ENCODE results near the gene POMC. TPM values are rescaled to one million over a fixed set of nuclear protein-coding genes. Genes with fewer than 3 reads are reported as not detected.

POMC gene
- total and polyA plus RNA-seq, 2 of the 8 experiments (the other 6 are each of a cell fraction or from before 2014, with no cell fraction given) = 1.7 to 4.7 TPM

DNA sequence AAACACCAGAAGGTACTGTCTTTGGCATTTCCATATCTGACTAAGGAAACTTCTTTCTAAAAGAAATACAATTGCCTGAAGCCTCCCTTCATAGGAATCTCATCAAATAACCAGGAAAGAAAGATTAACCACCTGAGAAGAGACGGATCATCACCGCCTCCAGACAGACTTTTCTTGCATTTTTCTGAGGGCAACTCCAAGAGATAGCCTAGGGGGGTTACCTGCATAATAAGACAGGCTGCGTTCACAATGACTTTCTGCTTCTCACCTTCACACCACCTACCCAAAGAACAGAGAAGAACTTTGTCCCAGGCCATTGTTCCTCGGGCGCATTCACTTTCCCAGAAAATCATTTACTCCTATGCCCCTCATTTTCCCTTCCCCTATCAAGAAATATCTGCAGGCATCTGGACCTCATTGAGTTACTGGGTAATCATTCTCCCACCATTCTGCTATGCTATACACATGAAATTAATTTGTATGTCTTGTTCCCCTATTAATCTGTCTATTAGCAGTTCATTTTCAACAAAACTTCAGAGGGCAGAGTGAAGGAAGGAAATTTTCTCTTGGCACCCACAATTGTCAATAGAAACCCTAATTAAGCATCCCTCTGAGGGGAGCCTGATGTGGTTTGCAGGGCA lies 8.3 kb upstream of the POMC start:
- H3K79me1 ChIP-seq (ENCODE audit: low read depth, low read length) = no peaks in the 10 kb centered on the region
- no peak overlapping the region for H2BK5ac ChIP-seq (ENCODE audit: low read depth, low read length)
- no peak overlapping the region for H3K4ac ChIP-seq (replicated peaks; ENCODE audit: insufficient read length, low read depth, low read length)
- no peak for FAIRE-seq
- H4K5ac ChIP-seq (ENCODE audit: insufficient read length, low read depth, low read length) = no peak overlapping the region
- peaks cover 0 to 4% (median 0%) of the 10 kb centered on the region in 4 experiments; a peak in 1 of 7 replicates for H3K4me1 ChIP-seq (replicated peaks in 1 of 4; ENCODE audit: control insufficient read depth in 3 of 4, insufficient read depth in 4 of 4, low read length in 3 of 4)
- peaks cover 2% of the 10 kb centered on the region; the same call in 1 of the 2 replicates for H3K23me2 ChIP-seq (ENCODE audit: low read depth, low read length)
- H3K18ac ChIP-seq (ENCODE audit: extremely low read depth, low read length) = no peak overlapping the region
- H3K27ac ChIP-seq (ENCODE audit: low read depth, low read length) = no peak overlapping the region
- H2AFZ ChIP-seq (ENCODE audit: low read length) = no peak overlapping the region
- H3K56ac ChIP-seq (replicated peaks; ENCODE audit: insufficient read length, low read depth, low read length) = no peak overlapping the region
- ChIA-PET CTCF (ENCODE audit: partially characterized antibody) (interaction anchor here (0.9 to 1.0 kb wide), 2 partner anchors 10 to 52 kb away, joined by 3 to 4 read pairs; no protein-coding TSS in a partner anchor), POLR2A (ENCODE audit: partially characterized antibody) (no interaction called here)
- 69% methylated on average over 5 of the region's 5 CpGs; no CpG with 5 or more reads in 1 of the 2 experiments for WGBS, 2 experiments (ENCODE audit: extremely low coverage in 1 of 2, insufficient coverage in 1 of 2, insufficient read length in 1 of 2, insufficient replicate concordance in 2 of 2, low coverage in 1 of 2, low lambda C conversion rate in 2 of 2, missing lambda C conversion rate in 1 of 2)
- H3K9ac ChIP-seq (replicated peaks in 1 of 4; ENCODE audit: extremely low read depth in 1 of 4, low read depth in 3 of 4, low read length in 3 of 4) = no peak overlapping the region
- H3K4me3 ChIP-seq (ENCODE audit: extremely low read depth in 1 of 4, insufficient read depth in 2 of 4, low read depth in 3 of 4, low read length in 4 of 4) = no peak overlapping the region
- no peak overlapping the region for H2BK12ac ChIP-seq (ENCODE audit: low read depth, low read length)
- H3K23ac ChIP-seq (ENCODE audit: insufficient read length) = no peak overlapping the region
- H2BK15ac ChIP-seq (ENCODE audit: low read length) = no peak overlapping the region
- H4K8ac ChIP-seq (ENCODE audit: extremely low read depth, insufficient read depth, low read length) = no peak overlapping the region
- TF ChIP-seq RAD21 (IDR thresholded peaks at IDR 0.05 in 1 of 2, conservative IDR thresholded peaks at IDR 0.05 in 1 of 2; ENCODE audit: low read depth in 2 of 2, low read length in 2 of 2) (no peak), POU5F1 (IDR thresholded peaks at IDR 0.05; ENCODE audit: low read depth, low read length) (no peak), SP1 (IDR thresholded peaks at IDR 0.05; ENCODE audit: low read depth, low read length) (no peak), SRF (IDR thresholded peaks at IDR 0.05; ENCODE audit: low read depth, low read length) (no peak), CBX8 (IDR thresholded peaks at IDR 0.05; ENCODE audit: borderline replicate concordance, low read depth, low read length) (no peak), NRF1 (IDR thresholded peaks at IDR 0.05; ENCODE audit: low read depth, low read length) (no peak), ASH2L (IDR thresholded peaks at IDR 0.05; ENCODE audit: low read length) (no peak)
- 0 out of 7 replicates have a peak, but pooled peaks cover 0 to 2% (median 0%) of the 10 kb centered on the region in 4 experiments for H3K27me3 ChIP-seq (replicated peaks in 1 of 4; ENCODE audit: control insufficient read depth in 3 of 4, extremely low read depth in 1 of 4, insufficient read depth in 3 of 4, low read length in 3 of 4)
- DNase-seq (ENCODE audit: low read depth in 1 of 2, low spot score in 2 of 2) = no peak
- no peak overlapping the region for H2AK5ac ChIP-seq (ENCODE audit: low read depth, low read length)
- H3K36me3 ChIP-seq (ENCODE audit: control insufficient read depth in 2 of 4, insufficient read depth in 4 of 4, low read length in 3 of 4) = no peaks in the 10 kb centered on the region
- no peak overlapping the region for H2BK20ac ChIP-seq (ENCODE audit: low read length)
- no peak overlapping the region for H3K4me2 ChIP-seq (ENCODE audit: insufficient read depth in 1 of 2, low read depth in 2 of 2, low read length in 2 of 2)
- H3K79me2 ChIP-seq (ENCODE audit: control insufficient read depth in 1 of 2, insufficient read depth in 2 of 2, low read length in 2 of 2) = no peaks in the 10 kb centered on the region
- no peaks in the 10 kb centered on the region for H3K9me3 ChIP-seq (ENCODE audit: insufficient read depth in 2 of 2, low read depth in 1 of 2, low read length in 1 of 2)
- no peaks in the 10 kb centered on the region for H4K20me1 ChIP-seq (replicated peaks in 1 of 2; ENCODE audit: control insufficient read depth in 1 of 2, insufficient read depth in 2 of 2, low read length in 2 of 2)
- no peak overlapping the region for H3K14ac ChIP-seq (ENCODE audit: insufficient read length)
- H2BK120ac ChIP-seq (replicated peaks; ENCODE audit: low read depth, low read length) = no peak overlapping the region
- no peak overlapping the region for H4K91ac ChIP-seq (replicated peaks; ENCODE audit: insufficient read length, low read length)
